Activated T-cell treated with anti-CD3 and anti-CD28 coated beads for 1 hour (primary cell): Measurements from ENCODE around the gene CABCOCO1.

Experiments used
- DNase-seq: peaks from one replicate; pipeline ENCODE4 v3.0.0-alpha.2; 2020; ENCODE audit warnings: low read depth

CABCOCO1 gene

DNA sequence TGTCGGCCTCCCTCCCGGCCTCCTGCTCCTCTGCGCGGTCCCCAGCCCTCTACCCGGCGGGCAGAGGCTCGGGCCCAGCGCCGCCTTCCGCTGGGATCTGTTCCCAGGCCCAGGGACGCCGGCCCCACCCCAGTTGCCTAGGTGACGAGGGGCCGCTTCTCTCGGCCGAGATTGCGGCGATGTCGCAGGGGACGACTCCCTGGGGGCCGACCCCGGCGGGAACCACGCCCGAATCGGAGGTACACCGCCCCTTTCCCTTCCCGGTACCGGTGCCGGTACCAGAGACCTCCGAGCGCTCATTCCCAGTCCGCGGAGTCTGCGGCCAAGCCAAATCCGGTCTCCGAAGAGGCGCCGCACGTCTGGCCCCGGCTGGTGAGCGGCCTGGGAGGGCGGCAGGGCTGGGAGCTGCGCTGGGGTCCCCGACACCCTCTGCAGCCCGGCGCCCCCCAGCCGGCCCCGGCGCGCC, at the start of gene CABCOCO1:
Gene CABCOCO1, plus strand, starts transcription at position 136 of the 466 bp plus-strand sequence. Its CDS starts 44 bp downstream, at position 180.
- no peak for DNase-seq

- no peak for DNase-seq
Measured at GRCh38 chr10:61613665-61614064, 49.1 kb upstream of the CABCOCO1 start.

DNA sequence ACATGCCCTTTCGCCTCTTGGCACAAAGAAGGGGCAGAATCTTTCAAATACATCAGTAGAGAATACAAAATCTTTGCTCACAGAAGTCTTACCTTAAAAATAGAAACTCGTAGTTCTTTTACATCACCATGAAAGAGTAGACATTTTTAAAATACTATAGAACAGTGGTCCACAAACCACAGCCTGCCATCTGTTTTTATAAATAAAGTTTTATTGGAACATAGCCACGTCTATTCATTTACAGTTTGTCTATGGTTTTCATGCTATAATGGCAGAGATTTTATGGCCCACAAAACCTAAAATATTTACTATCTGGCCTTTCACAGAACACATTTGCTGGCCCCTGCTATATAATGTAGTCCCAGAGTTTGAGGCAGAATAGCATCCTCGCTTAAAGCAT, 46.1 kb upstream of the CABCOCO1 start:
- DNase-seq = no peak

DNA sequence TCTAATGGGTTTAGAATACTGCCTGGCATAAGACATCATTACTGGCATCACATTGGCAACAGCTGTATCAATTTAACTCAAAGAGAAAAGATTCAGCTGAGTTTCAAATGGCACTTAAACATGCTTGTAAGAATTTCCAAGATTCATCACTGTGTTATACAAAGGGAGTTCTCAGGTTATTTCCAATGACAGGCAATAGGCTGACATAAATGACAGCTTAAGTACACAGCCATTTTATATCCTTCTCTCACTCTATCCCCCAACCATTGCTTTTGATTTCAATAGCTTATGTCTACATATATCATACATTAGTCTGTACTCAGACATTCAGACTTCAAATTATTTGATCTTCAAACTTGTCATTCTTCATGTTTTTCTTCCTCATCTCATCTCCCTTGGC, 45.5 kb upstream of the CABCOCO1 start:
- no peak for DNase-seq

- DNase-seq = no peak
Measured at GRCh38 chr10:61617586-61617985, 45.1 kb upstream of the CABCOCO1 start.

- no peak for DNase-seq
Measured at GRCh38 chr10:61618388-61618961, 44.3 kb upstream of the CABCOCO1 start.

- no peak for DNase-seq
Measured at GRCh38 chr10:61620506-61620905, 42.2 kb upstream of the CABCOCO1 start.

GRCh38 chr10:61621605-61622051, 41.1 kb upstream of the CABCOCO1 start:
- DNase-seq = no peak

DNA sequence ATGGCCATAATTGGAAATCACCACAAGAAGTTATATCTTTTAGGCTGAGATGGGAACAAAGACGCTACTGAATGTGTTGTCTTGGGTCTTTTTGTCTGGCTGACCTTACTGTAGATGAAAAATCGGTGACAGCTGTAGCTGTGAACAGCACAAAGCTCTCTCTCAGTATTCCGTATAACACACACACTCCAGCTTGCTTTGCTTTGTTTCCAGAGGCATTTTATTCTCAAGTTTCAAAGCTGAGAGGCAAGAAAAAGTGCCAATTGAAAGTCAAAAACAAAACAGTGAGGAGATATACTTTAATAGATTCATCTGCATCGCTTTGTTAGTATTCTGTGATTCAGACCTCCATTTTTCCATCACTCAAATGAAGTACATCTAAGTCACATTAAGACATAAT, 39.6 kb upstream of the CABCOCO1 start:
- DNase-seq = no peak

- no peak for DNase-seq
Measured at GRCh38 chr10:61626209-61626608, 36.5 kb upstream of the CABCOCO1 start.

DNA sequence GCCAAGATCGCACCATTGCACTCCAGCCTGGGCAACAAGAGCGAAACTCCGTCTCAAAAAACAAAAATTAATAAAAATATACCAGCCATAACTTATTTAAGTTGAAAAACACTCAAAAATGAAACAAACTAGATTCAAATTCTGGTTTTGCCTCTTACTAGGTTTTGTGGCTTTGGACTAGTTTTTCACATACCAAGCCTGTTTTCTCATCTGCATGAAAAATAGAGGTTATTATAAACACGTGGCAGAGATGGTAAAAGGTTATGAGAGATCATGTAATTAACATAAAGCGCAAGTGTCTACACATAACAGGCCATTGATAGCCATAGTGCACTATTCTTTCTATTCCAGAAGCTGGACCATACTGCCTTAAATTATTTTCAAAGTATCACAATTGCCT, 35.5 kb upstream of the CABCOCO1 start:
- no peak for DNase-seq

DNA sequence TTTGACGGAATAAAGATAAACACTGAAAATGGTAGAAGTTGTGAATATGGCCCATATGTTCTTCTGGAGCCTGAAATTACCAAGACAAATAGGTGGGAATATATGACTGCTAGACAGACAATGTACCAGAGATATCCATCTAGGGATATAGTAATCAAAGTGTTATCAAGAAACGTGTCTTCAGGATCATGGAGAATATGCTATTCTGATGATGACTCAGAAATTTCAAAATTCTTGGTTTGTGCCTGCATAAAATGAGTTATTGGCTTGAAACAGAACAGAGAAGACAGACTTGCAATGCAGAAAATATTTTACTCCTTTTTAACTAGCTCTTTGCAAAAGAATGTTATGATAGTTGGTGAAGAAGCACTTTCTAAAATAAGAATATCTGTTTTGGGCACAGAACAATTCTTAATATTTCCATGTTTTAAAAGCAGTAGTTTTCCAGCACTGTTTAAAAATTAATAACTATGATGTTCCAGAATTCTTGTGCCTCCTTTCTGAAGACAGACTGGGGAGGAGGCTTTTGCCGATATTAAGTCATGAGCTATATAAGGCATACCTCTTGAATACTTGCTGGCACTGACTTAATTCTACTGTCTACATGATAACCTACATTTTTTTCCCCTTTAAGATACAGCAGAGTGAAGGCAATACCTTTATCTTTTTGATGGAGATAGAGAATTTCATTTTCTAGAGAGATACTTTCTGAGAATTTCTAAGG, 34.4 kb upstream of the CABCOCO1 start:
- no peak for DNase-seq

DNA sequence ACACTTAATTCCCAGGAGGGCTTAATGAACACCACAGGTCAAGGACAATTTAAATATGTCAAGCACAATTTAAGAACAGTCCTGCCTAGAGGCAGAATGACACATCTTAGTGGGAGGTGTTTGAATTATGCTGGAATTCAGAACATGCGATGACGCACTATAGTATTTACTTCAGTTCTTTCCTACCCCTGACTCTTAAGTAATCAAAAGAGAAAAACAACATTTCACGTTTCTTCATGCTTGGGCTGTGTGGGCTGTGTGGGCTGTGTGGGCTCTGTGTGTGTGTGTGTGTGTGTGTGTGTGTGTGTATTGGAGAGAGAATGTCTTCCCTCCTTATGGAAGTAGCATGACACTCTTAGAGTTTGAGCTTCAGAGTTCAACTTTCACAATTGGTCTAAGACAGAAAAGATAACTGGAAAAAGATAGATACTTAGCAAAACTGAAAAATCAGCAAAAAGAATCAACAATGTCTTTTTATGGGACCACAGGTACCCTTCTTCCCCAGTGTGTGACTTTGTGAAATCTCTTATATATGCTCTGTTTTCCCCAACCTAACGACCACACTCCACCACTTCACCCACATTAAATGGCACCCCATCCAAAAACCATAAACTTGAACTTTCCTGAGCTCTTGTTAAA, 33.7 kb upstream of the CABCOCO1 start:
- no peak for DNase-seq

- DNase-seq = no peak
Measured at GRCh38 chr10:61629576-61629975, 33.2 kb upstream of the CABCOCO1 start.

DNA sequence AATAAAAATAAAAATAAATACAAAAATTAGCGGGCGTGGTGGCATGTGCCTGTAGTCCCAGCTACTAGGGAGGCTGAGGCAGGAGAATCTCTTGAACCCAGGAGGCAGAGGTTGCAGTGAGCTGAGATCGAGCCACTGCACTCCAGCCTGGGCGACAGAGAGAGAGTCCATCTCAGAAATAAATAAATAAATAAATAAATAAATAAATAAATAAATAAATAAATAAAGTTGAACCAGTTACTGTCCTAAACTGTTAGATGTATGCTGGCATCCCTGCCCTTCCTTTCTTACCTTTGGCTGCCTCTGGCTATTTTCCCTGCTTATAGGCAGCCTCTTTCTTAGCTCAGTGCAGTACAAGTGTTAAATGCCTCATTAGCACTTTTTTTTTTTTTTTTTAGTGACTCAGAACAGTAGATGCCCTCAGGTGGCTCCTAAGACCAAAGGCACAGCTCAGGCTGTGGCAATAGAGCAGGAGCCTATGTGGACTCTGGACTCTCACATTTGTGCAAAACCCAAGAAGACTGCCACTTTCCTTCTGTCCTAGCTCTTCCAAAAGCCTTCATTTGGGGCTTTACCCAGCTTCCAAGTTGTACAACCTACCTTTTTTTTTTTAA, 30.6 kb upstream of the CABCOCO1 start:
- no peak for DNase-seq

DNA sequence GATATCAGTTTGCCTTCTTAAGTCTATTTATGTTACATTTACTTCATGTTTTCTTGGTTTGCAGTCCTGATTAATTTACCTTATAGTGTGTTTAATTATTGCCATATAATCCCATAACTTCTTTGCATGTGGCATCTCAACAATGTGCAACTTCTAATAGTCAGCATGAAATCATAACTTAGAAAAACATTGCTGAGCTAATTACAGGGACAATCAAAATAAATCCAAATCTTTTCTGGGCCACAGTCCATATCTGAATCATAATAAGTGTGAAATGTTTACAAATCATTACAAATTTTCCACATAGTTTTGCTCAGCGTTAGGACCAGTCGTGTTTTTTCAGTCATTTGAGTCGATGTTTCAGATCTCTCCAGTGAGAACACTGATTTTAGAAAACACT, 29.1 kb upstream of the CABCOCO1 start:
- DNase-seq = no peak

- DNase-seq = no peak
Measured at GRCh38 chr10:61634746-61635145, 28.0 kb upstream of the CABCOCO1 start.

DNA sequence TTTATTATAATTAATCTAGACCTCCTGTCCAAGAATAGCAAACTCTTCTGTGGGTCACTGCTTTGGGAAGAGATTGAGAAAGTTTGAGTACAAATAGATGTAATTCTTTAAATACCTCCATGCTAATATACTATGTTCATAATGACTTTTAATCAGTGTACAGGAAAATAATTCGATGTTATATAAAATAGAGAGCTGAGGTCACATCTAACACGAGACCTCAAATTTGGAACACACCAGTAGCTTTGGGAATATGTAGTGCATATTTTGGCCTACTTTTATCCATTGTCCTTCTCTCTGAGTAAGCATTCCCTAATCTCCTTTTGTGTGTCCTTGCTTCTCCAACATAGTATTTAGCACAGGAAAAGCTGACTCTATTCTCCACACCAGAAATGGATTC, 27.3 kb upstream of the CABCOCO1 start:
- no peak for DNase-seq

- no peak for DNase-seq
Measured at GRCh38 chr10:61635932-61636331, 26.8 kb upstream of the CABCOCO1 start.

DNA sequence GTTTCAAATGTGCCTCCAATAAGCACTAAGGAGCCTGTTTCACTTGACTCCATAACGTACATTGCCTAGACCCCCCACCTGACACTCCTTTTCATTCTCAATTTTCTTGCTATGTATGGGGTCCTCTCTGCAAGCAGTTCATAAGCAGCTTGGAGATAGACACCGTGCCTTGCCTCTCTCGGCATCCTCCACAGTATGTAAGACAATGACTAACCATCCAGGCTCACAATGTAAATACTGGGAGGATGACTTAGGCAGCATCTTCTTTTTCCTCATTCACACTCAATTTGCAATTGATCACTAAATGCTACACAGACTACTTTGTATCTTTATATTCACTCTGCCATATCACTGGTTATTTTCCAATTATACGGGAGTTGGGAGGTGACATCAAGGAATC, 22.8 kb upstream of the CABCOCO1 start:
- DNase-seq = no peak

- DNase-seq = no peak
Measured at GRCh38 chr10:61640856-61641255, 21.9 kb upstream of the CABCOCO1 start.

DNA sequence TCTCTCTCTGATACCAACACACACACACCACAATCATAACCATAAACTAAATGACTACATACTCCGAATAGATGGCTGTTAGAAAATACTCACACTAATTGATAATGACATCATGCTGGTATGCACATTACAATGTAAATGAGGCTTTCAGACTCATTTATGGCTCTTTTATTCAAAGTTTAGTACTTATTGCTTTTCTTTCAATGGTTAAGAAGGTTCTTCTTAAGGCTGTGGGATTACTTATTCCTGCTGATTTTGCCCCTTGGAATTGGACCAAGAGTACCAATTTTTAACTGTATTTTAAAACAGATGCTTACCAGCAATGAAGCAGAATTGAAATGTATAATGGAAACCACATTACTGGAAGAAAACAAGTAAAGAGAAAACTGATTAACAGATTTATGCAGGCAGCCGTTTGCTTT, 20.6 kb upstream of the CABCOCO1 start:
- no peak for DNase-seq

- no peak for DNase-seq
Measured at GRCh38 chr10:61642676-61643075, 20.1 kb upstream of the CABCOCO1 start.
